GM19240 (cell line): Measurements from ENCODE around the gene DCAKD.

Experiments used
- DNase-seq: peaks from one replicate; pipeline ENCODE4 v3.0.0; 2011; ENCODE audit warnings: low spot score; ENCODE audit not compliant: insufficient read length

DCAKD gene

DNA sequence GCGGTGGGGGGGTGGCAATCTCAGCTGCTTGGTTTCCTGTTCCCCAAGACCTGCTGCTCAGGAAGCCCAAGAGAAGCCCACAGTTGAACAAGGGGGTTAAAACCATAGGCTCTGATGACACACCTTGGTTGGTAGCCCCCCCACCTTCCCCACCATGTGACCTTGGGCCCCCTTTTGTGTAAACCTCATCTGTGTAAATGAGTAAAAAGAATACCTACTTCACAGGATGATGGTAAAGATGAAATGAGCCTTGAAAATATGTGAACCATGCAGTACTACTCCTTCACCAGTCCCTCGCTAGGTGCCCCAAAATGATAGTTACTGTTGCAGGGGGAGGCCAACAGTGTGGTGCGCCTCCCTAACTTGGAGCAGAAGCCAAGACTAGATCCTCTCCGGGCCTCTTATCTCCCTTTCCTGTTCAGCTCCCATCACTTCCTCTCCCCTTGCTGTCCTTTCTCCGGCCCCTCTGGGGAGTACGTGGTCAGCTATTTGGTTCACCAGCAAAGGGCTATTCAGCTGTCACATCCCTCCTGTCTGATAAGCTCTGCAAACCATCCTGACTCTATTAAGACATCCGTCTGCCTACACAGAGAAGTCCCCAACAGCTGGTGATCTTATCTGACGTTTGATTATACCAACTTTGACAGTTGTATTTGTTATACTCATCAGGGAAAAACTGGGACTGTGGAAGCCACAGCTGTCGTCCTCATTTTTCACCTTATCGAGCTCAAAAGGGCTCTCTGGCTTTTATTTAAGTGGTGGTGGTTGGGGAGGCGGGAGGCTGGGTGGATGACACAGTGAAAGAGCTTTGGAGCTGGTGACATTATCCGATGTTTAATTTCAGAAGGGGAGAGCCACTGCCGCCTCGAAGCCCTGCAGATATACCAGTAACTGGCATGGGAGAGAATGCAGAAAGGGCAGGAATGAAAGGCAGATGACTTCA is 19.9 kb downstream of the DCAKD start:
- no peak for DNase-seq

DNA sequence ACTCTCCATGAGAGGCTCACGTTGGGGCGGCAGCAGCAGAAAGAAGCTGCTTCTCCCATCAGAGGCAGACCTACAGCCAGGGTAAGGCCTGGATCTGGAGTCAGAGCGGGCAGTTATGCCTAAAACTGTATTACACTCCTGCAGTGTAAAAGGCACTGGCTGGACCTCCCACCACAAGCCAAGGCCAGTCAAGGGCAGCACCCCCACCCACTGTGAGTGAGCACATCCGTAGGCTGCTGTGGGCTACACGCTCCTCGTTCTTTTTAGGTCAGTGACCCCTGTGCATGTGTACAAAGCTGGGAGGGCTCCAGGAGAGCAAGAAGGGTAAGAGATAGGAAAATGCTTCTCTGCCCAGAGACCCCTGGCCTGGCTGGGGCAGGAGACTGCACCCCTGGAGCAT is 20.7 kb downstream of the DCAKD start:
- no peak for DNase-seq

DNA sequence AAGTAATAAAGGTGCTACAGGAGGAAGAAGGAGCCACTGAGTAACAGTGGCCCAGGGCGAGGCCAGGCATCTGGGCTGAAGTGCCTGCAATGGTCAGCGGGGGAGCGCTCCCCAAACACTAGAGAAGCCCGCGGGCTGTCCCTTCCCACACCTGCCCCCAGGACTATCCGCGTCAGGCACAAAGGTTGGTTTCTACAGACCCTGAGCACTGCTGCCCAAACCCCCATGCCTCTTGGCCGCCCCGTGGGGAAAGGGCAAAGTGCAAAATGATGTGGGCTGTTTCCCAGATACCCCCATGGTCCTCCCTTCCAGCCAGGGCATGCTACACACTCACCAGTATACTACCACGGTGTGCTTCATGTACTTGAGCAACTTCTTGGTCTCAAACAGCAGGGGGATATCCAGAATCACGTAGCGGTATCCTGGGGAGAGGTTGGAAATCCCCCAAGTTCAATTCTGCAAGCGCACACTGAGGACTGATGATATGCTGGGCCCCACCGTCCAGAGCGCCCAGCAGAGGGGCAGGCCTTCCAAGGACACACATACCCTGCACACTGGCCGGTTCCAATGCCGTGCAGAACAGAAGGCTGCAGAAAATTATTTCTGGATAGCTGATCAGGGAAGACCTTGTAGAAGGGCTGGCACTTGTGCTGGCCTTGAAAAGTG is 21.5 kb downstream of the DCAKD start:
- no peak for DNase-seq

DNA sequence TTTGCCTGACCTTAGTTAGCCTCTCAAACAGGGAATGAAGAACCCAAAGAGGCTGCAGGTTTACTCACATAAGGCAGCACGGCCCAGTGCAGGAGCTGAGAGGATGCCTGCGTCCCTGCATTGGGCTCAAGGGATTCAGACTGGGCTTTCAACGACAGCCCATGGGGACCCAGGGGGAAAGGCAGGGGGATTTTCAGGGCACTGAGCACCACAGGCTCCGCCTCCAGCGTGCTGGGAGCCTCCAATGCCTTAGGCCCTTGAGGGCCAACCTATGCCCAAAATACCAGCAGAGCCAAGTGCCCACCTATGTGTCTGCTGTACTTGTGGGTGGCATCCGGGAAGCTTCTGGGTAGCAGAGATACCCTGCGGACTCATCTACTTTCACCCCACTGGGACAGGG is 22.3 kb downstream of the DCAKD start:
- DNase-seq = no peak

- no peak for DNase-seq
Measured at GRCh38 chr17:45022655-45023339, 28.6 kb downstream of the DCAKD start.

- DNase-seq = no peak
Measured at GRCh38 chr17:45022288-45022648, 29.2 kb downstream of the DCAKD start.

DNA sequence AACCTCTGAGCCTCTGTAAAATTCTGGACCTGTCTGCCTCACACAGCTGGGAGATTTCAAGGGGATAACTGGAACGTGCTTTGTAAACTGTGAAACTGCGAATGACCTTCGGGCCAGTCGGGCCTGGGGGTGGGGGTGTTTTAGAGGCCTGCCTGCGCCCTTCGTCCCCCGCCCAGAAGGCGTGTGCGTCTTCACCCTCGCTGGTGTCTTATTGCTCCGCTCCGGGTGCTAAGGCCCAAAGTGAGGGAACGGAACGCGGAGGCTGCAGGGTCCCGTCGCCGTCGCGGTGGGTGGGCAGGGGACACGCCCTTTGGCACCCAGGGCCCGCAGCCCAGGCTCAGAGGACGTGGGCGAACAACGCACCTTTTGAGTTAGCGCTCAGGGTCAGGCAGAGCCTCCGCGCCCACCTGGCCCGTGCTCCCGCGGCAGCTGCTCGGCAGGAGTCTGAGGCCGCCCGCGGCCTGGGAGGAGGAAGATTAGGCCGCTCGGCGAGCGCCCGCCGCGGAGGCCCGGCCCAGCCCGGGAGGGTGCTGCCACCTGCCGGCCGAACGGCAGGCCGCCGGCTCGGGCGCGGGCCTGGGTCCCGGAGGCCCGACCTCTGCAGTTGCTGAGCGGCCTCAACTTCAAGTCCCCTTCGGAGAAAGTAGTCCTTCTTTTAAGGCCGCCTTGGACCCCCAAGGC is 29.7 kb downstream of the DCAKD start:
- peak; percentile 87 for DNase-seq

GRCh38 chr17:45020354-45021138 is 30.9 kb downstream of the DCAKD start:
- no peak for DNase-seq

- DNase-seq = no peak
Measured at GRCh38 chr17:45018848-45019711, 32.4 kb downstream of the DCAKD start.

DNA sequence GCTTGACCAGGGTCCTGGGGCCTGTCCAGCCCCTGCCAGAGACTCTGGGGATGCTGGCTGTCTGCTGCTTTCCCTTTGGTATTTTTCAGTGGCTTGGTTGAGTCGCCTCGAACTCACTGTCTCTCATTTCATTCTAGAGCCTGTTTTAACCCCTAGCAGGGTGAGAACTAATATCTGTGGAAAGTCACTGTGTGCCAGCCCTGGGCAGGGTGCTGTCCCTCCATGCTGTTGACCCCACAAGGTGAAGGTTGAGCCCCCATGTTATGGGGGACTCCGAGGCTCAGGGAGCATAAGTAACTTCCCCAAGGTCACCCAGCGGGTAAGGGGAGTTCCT is 33.0 kb downstream of the DCAKD start:
- DNase-seq = no peak

- DNase-seq = no peak
Measured at GRCh38 chr17:45016823-45017222, 34.6 kb downstream of the DCAKD start.

DNA sequence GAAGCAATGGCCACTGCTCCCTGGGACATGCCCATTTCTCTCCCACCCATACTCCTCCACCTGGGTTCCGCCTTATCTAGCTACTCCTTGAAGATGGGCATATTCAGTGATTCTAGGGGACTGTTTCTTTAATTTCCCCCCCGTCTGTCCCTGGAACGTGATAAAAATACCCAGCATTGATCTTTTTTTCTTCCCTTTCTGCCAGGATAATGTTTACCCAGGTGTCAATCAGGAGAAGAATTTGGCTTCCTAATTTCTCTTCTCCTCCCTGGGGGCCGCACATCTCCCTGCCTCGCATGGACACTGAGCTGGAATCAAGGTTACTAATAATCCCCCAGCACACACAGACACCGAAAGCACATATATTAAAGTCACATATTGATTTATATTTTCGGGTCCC is 35.2 kb downstream of the DCAKD start:
- no peak for DNase-seq

GRCh38 chr17:45013021-45013997 is 38.1 kb downstream of the DCAKD start:
- DNase-seq = no peak

DNA sequence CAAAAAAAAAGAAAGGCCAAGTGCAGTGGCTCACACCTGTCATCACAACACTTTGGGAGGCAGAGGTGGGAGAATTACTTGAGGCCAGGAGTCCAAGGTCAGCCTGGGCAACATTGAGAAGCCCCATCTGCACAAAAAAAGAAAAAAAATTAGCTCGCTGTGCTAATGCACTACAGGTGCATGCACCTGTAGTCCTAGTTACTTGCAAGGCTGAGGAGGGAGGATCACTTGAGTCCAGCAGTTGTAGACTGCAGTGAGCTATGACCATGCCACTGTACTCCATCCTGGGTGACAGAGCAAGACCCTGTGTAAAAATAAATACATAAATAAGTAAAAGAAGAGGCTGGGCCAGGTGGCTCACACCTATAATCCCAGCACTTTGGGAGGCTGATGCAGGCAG is 39.7 kb downstream of the DCAKD start:
- DNase-seq = no peak

DNA sequence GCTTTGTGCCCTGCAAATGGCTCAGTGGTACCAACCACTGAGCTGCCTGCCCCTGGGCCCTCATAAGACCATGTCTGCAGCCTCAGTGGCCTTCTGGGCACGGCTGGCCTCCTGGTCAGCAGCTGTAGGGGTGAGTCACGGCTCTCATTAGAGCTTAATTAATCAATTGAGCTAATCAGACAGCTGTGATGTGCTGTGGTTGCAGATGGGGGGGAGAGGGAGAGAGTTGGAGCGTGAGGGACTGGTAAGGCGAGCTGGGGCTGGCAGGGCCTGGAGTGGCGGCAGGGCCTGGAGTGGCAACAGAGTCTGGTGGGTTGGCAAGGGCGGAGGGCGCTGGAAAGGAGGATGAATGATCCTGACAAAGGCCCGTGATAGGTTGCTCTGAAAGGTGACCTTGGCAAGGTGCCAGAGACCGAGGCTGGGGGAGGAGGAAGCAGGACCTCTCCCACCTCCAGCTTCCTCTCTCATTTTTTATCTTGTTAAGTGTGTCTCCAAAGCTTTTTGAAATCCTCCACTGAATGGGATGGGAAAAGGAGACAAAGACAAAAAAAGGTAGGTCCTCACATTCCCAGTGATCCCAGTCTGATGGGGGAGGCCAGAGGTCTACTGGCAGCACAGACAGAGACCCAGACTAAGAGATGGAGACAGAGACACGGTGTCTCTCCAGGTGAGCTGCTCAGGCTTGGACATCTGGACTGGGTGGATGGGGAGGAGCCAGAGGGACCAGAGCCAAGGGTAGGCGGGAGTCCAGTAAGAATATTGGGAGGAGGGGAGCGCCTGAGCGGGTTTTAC is 41.6 kb downstream of the DCAKD start:
- no peak for DNase-seq

DNA sequence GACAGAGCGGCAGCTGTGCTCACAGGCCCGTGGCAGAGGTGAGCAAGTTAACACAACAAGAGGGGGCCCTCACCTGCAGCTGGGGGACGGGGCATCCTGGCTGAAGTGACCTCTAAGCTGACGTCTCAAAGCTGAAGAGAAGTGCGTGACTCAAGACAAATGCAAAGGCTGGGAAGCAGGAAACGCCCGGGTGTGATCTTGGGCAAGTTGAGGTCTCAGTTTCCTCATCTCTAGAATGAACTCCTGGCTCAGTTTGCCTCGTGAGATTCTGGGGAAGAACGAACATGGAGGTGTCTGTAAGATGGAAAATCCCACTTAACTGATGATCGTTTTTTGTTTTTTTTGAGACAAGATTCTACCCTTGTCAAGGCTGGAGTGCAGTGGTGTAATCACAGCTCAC is 43.2 kb downstream of the DCAKD start:
- no peak for DNase-seq

GRCh38 chr17:45006927-45007461 is 44.4 kb downstream of the DCAKD start:
- no peak for DNase-seq

GRCh38 chr17:45005700-45006099 is 45.7 kb downstream of the DCAKD start:
- DNase-seq = no peak
